EH (cell line): Measurements from ENCODE around the gene NPAS3.
"Not testable (repeated sequence)": the region's sequence is repeated elsewhere in the genome, so short reads cannot be mapped to it uniquely, and the experiment has no call there.

ENCODE experiments used
- DNase-seq: peaks from one replicate; pipeline ENCODE4 v3.0.0-alpha.2; 2015; ENCODE audit warnings: low read depth

NPAS3 gene

DNA sequence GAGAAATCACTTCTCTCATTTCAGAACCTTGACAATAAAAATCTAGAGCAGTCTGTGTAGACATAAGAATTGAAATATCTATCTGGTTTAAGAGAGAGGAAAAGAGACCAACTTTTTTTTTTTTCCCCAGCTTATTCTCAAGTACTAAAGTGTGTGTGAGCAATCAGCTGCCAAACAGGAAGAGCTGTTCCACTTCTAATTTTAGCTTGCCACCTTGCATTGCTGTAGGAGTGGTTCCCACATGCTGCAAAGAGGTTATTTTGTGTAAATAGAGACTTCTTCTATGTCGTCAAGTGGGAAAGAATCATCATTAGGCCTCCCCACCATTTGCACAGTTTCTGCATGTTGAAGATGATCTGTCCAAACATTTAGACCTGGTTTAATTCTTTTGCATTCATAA, 142.6 kb downstream of the NPAS3 start:
- no peak for DNase-seq

DNA sequence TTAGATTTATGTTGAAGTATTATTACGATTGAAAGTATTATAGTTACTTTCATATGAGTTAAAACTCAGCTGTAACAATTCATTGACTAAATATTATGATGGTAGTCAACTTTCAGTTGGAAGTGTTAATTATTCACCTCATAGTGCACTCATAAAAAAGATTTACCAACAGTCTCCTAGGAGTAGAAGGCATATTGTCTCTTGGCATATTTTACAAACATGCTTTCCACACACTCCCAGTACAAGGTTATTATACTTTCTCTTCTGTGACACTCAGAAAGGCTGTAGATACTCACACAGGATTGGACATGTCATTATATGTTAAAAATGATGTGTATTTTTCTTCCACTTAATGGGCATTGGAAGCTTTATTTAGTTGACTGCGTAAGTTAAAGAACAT, 147.1 kb downstream of the NPAS3 start:
- no peak for DNase-seq

DNA sequence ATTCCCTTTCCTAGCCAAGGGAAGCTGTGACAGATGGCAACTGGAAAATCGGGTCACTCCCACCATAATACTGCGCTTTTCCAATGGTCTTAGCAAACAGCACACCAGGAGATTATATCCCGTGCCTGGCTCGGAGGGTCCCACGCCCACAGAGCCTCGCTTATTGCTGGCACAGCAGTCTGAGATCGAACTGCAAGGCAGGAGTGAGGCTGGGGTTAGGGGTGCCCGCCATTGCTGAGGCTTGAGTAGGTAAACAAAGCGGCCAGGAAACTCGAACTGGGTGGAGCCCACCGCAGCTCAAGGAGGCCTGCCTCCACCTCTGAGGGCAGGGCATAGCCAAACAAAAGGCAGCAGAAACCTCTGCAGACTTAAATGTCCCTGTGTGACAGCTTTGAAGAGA, 149.6 kb downstream of the NPAS3 start:
- not testable (repeated sequence) for DNase-seq

GRCh38 chr14:33098016-33098415, 159.3 kb downstream of the NPAS3 start:
- no peak for DNase-seq

- DNase-seq: no peak
Observed at GRCh38 chr14:33103489-33103888, 164.8 kb downstream of the NPAS3 start.

DNA sequence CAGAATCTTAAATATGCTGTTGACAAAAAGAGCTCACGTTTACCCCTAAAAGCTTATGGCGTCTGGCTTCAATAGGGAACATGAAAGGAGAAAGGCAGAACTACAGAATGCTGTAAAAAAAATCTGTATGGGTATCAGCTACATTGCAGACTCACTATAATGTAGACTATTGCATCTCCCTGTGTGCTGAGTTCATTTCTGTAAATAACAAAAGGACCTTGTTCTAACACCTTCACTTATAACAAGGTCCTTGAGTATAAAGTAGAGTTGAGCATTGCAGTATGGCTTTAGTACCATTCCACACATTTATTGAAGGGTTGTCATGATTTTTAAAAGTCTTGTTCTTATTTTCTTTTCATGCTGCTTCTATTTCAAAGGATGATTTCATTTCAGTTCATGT, 165.3 kb downstream of the NPAS3 start:
- DNase-seq: no peak

GRCh38 chr14:33110737-33111443, 172.2 kb downstream of the NPAS3 start:
- no peak for DNase-seq

DNA sequence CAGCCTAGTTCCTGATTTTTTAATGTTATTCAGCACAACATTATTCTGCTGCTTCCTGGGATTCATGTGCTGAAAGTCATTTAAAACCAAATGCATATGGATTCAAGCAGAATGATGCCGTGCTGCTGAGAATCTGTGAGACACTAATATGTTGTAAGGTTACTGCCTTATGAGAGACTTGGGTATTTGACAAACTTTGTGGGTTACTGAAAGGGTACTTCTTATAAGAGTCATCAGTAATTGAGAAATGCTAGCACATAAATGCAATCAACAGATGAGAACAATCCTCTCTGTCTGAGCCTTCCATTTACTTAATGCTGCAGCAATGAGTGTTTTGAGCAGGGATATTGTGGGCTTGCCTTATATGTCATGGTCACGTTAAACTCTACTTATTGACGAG, 175.7 kb downstream of the NPAS3 start:
- no peak for DNase-seq

DNA sequence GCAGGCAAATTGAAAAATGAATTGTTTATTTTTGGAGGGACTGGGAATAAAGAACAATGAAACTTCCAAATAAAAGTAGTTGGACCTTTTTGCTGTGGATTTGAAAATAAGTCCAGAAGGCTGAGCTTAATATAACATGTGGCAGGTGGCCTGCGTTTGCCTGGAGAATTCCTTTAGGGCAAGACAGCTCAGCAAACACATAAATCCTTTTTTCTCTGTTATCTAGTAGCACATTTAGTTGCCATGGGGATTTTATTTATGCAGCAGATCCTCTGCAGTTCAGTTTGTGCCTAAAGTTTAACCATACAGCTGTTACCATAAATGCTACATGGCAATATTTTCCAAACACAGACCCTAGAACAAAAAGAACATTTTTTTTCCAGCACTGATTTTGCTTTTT, 180.0 kb downstream of the NPAS3 start:
- DNase-seq: no peak

DNA sequence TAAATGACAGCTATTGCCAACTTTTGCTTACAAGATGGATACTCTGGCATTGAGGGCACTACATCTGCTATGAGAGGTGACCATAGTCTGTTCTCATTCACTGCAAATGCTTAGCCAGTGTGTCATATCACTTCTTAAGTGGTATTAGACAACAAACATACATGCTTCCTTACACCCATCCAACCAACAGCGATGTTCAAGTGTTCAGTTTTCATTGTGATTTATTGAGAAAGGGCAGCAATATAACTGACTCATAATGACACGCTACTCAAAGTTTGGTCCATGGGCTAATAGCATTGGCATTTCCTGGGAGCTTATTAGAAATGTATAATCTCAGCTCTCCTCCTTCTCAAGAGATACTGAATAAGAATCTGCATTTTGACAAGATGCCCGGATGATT, 181.7 kb downstream of the NPAS3 start:
- DNase-seq: peak; percentile 88

DNA sequence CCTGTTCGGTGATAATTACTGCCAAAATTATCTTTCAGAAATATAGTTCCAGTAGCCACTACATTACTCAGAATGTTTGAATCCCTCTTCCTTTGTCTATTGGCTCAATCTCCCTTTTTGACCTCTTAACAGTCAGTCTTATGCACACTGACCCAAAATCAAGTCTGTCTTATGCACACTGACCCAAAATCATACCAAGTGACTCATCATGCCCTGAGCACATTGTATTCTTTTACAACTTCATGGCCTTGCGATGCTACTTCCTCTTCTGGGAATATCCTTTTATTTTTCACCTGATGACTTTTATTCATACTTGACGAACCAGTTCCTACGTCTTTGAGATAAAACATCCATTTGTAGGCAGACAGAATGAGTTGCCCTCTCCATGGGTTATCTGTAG, 182.3 kb downstream of the NPAS3 start:
- peak; percentile 35 for DNase-seq

DNA sequence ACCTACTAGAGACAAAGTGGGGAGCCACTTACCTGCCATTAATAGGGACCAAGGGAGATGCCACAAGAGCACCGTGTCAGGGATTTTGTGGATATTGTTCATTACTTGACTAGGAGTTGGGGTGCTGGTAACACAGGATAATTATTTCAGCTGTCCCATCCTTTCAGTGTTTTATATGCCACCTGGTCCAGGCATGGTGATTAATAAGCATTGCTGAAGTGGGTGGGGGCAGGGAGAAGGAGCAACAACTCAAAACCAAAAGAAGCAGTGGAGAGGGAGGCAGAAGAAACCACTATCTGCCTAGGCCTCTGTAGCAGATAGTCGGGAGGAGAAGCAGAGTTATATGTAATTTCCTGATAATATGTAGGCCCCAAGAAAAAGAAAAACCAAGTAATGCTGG, 184.6 kb downstream of the NPAS3 start:
- DNase-seq: no peak

DNA sequence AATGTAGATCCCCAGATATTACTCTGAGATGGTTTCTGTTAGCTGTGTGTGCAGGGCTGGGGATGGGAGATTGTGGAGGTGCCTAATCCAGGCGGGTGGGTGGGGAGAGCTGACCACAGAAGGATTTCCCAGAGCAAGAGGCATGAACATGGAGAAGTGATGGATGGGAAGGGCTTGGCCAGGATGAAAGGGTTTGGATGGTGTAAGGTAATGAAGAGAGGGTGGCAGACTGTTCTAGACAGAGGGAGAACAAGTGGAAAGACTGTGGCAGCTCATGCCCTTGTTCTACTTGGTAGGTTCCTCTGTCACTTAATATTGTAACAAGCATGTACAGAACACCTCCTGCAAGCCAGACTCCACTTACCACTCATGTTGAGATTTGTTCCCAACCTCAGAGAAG, 187.8 kb downstream of the NPAS3 start:
- DNase-seq: no peak

- peak; percentile 5 for DNase-seq
Observed at GRCh38 chr14:33127531-33127930, 188.9 kb downstream of the NPAS3 start.

- no peak for DNase-seq
Observed at GRCh38 chr14:33131801-33132200, 193.1 kb downstream of the NPAS3 start.

DNA sequence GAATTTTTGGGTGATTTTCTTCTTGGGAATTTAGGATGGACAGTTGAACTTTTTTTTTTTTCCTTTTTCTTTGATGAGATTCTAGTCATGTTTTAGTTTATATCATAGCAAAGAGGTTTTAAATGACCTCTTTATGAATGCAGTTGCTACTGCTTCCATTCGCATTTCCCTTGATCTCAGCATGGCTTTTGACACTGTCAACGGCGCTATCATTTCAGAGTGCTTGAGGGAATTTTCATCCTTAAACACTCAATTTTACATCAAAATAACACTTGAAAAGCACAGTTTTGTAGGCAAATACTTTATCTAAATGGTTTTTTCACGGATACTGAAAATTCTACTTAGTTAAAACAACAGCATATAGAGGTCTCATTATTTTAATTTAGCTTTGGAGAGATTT, 195.5 kb downstream of the NPAS3 start:
- no peak for DNase-seq

GRCh38 chr14:33134975-33135374, 196.3 kb downstream of the NPAS3 start:
- DNase-seq: no peak

DNA sequence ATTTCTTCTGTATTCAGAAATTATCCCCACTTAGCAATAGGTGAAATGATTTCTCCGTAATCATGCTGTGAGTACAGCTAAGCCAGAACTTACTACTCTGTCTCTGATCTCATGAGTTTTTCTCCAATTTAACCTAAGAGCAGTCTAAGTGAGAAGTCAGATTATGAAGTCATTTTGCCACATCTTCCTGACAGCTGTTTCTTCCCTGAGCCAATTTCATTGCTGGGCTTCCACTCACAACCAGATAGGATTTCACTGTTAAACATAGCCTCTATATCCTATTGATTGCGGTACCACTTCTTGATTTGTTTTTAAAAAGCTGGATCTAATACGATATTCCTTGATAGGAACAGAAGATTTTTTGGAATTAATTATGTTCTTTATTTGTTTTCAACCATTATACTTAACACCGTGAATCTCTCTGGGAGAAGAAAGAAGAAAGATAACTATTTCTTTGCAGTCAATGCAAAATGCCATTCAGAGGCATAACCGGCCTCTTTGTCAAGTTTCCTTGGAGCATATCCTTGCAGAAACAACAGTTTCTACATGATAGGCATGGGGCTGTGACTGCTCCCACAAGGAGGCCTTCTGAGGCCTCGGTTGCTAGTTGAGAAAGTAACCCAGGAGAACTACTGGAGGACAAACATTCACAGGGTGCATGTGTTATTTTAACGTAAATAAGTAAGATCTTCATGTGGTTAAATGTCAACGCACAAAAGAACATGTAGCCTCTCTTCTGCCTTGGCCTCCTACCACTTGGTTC, 212.2 kb downstream of the NPAS3 start:
- DNase-seq: no peak

GRCh38 chr14:33163109-33163508, 224.4 kb downstream of the NPAS3 start:
- DNase-seq: no peak

DNA sequence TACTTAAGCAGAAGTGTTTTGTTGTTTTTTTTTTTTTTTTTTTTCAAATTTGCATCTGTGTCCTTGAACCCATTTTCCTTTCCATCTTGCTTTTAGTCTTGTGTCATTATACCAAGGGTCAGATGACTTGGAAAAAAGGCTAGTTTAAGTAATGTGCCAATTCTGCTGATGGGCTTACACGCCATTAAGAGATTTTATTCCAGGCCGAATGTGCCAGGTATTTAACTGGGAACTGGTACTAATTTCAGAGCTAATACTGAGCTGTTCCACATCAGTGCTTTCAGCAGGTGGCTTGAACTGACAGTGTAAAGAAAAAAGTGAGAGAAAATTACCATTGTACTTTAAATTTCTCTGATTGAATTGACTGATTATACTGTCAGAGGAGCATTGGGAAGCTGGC, 224.9 kb downstream of the NPAS3 start:
- DNase-seq: no peak

DNA sequence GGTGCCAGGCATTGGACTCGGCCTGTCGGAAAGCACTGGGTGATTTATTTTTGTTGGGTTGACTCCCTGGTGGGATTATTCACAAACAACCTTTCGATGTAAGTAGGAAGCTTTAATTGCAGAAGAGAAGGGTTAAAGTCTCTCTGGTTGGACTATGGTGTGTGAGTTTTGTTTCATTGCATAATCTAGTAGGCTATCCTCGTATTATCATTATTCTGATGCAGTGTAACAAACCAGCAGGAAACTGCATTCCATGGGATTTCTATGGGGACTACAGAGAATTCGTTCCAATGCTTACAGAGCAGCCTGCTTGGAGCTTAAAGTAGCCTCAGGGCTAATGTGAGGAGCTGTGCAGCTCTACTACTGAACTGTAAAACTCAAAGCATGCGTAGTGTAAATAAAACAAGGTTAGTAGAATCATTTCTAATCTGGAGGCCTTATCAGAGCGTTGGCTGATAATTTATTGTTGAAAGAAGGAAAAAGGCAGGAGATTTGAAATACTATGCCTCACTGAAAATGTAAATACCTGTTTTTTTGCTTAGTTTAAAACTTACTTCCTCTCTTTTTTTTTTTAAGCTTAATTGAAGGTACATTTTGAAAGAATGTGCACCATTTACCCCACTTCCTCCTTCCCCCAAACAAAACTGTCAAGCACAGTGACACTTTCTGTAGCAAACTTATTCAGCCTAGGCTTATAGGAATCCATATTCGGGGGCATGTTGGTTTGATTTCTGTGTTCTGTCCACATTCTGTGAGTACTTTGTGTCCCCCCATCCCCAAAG, 226.7 kb downstream of the NPAS3 start:
- peak; percentile 75 for DNase-seq

DNA sequence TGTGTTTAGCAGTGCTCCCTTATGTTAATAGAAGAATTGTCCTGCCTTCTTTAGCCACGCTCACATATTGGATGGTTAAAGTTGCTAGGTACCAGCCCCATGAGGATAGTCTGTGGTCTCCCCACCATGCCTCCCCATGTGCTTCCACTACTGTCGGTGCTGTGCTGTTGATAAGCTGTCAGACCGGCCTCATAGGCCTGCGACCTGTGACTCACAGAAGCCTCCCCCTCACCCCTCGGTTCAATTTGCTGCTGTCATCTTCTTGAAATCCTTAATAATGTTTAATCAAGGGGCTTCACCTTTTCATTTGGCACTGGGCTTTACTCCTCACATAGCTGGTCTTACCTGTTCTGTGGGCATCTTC, 227.2 kb downstream of the NPAS3 start:
- DNase-seq: no peak

DNA sequence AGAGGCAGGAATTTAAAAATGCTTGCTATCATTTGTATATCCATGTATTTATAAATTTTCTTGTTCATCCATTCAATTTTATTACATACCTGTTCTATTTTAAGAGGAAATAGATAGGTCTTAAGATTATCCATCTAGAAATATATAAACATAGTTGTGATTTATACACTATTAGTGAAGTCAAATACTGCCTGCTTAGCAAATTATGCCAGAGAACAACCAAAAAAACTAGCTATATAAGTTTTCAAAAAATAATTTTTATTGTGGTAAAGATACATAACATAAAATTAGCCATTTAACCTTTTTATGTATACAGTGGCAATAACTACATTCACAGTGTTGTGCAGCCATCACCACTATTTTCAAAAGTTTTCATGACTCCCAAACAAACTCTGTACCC, 237.3 kb downstream of the NPAS3 start:
- no peak for DNase-seq
